Lung (tissue), 12 donors: ENCODE results near the gene TEDC1. TPM values are rescaled to one million over a fixed set of nuclear protein-coding genes. Genes with fewer than 3 reads are reported as not detected.

Source experiments
- ATAC-seq: fragments of 200-7000 bp; cut with Tn5 transposase; one replicate; pipeline ENCODE4 v1.9.1; 2020; ENCODE audit warnings: moderate number of reproducible peaks; ENCODE audit not compliant: insufficient read depth, low FRiP score
- DNase-seq, 3 donors: peaks; one replicate each; pipeline ENCODE4 v3.0.0-alpha.2; 2013 to 2017
- H3K27ac ChIP-seq, 2 donors: one replicate each; pipeline ENCODE4 v1.5.1; 2013; ENCODE audit warnings: mild to moderate bottlenecking in 2 of 2, moderate library complexity in 2 of 2, control low read depth in 1 of 2, inconsistent platforms in 1 of 2, low read depth in 1 of 2, low read length in 1 of 2
- H3K27me3 ChIP-seq, 3 donors: one replicate each; pipeline ENCODE4 v1.5.1; 2013; ENCODE audit warnings: low read length in 2 of 3; ENCODE audit not compliant: control insufficient read depth in 3 of 3, insufficient read depth in 3 of 3
- H3K36me3 ChIP-seq, 4 donors: one replicate each; pipeline ENCODE4 v1.5.1; 2013; ENCODE audit warnings: low read length in 4 of 4, mild to moderate bottlenecking in 1 of 4, moderate library complexity in 1 of 4; ENCODE audit not compliant: control insufficient read depth in 4 of 4, insufficient read depth in 4 of 4
- H3K4me1 ChIP-seq, 5 donors: one replicate each; pipeline ENCODE4 v1.5.1; 2013; ENCODE audit warnings: low read length in 5 of 5, mild to moderate bottlenecking in 2 of 5, moderate library complexity in 1 of 5; ENCODE audit not compliant: control insufficient read depth in 5 of 5, insufficient read depth in 5 of 5
- H3K4me3 ChIP-seq: one replicate; pipeline ENCODE4 v1.5.1; 2013; ENCODE audit warnings: mild to moderate bottlenecking, control low read depth, moderate library complexity
- H3K9ac ChIP-seq, 2 donors: one replicate each; pipeline ENCODE4 v1.5.1; 2013; ENCODE audit warnings: low read length in 2 of 2, control low read depth in 1 of 2; ENCODE audit not compliant: insufficient read depth in 1 of 2
- H3K9me3 ChIP-seq, 4 donors: one replicate each; pipeline ENCODE4 v1.5.1; 2013; ENCODE audit warnings: low read length in 3 of 4, mild to moderate bottlenecking in 1 of 4, moderate library complexity in 1 of 4; ENCODE audit not compliant: control insufficient read depth in 4 of 4, insufficient read depth in 3 of 4
- CTCF ChIP-seq: IDR thresholded peaks from 2 replicates; pipeline ENCODE4 v1.5.1; 2012; ENCODE audit warnings: mild to moderate bottlenecking; ENCODE audit errors: control extremely low read depth, extremely low read depth
- WGBS, 2 donors: extraction: QIAGEN DNeasy Blood & Tissue Kit; methylation state at CpG; one replicate each; pipeline ENCODE4 v1.1.7; 2013; 5-methylcytosine and 5-hydroxymethylcytosine counted together
- polyA plus RNA-seq, 2 donors: library from polyadenylated mRNA; stranded (reverse); fragments of 200-250 nt; gene quantifications; one replicate each; pipeline ENCODE4 v1.2.1, GENCODE V29; 2013
- total RNA-seq, 2 donors: library from RNA; depleted of rRNA in 1 of 2; stranded (reverse); fragments of >200 nt in 1 of 2; gene quantifications; one replicate each; pipeline ENCODE4 v1.2.1, GENCODE V29; 2014 to 2021
- donor health status: control.
- donor health status: control.
- donor health status: Bipolar disorder and iron deficiency.
- donor health status: healthy.
- donor health status: DM: yes; HTN: yes; CAD: no.

The TEDC1 gene
- total and polyA plus RNA-seq, 4 donors: 5.8 to 20.8 (median 14.4) TPM

- Histone ChIP-seq H3K36me3 (peaks cover 0 to 10% (median 0%) of the 10 kb centered on the region in 4 donors), H3K4me1 (peaks cover 4 to 69% (median 26%) of the 10 kb centered on the region in 5 donors), H3K27me3 (no peaks in the 10 kb centered on the region), H3K9ac (peak overlapping the region in 1 of 2 donors; percentile 55), H3K27ac (peak overlapping the region; percentile 86 to 100), H3K4me3 (peak overlapping the region; percentile 39), H3K9me3 (no peaks in the 10 kb centered on the region)
- ATAC-seq: peak; percentile 53
- no peak for TF ChIP-seq CTCF
- DNase-seq: peak; percentile 96 to 98 (median 96)
- 1% methylated on average over 46 to 60 of the region's 60 CpGs for WGBS, 2 donors
Measured at GRCh38 chr14:105473677-105474482, 17.2 kb upstream of the TEDC1 start.

GRCh38 chr14:105474483-105475268, 16.4 kb upstream of the TEDC1 start, which contains the start of gene CRIP2:
Gene CRIP2, plus strand, starts transcription at chr14:105474821. Its CDS starts 42 bp downstream, at chr14:105474863.
- TF ChIP-seq CTCF: no peak
- Histone ChIP-seq H3K4me3 (peak within 1 kb of the TSS; percentile 75), H3K9ac (peak within 1 kb of the TSS; percentile 49 to 68), H3K27ac (peak within 1 kb of the TSS; percentile 96 to 100), H3K9me3 (no peaks in the 10 kb centered on the region), H3K27me3 (no peaks in the 10 kb centered on the region), H3K4me1 (peaks cover 4 to 61% (median 20%) of the 10 kb centered on the region in 5 donors), H3K36me3 (peaks cover 0 to 9% (median 0%) of the 10 kb centered on the region in 4 donors)
- peak; percentile 30 for ATAC-seq
- WGBS, 2 donors: 1% methylated on average over 70 to 118 of the region's 118 CpGs
- peak; percentile 68 to 70 (median 70) for DNase-seq

- DNase-seq: peak; percentile 80 to 87 (median 86)
- ATAC-seq: no peak
- no peak for TF ChIP-seq CTCF
- Histone ChIP-seq H3K27me3 (no peaks in the 10 kb centered on the region), H3K9ac (peak overlapping the region; percentile 49 to 68), H3K36me3 (peaks cover 0 to 8% (median 0%) of the 10 kb centered on the region in 4 donors), H3K9me3 (no peaks in the 10 kb centered on the region), H3K4me1 (peaks cover 0 to 57% (median 20%) of the 10 kb centered on the region in 5 donors), H3K27ac (peak overlapping the region; percentile 96 to 100), H3K4me3 (peak overlapping the region; percentile 75)
- 6% methylated on average over 38 to 48 of the region's 48 CpGs for WGBS, 2 donors
Measured at GRCh38 chr14:105475269-105476096, 15.6 kb upstream of the TEDC1 start.
